ENCODE data around the gene SEC16A.
A peak's percentile ranks its signal among the peaks of the same experiment; 100 is the strongest.
"Not testable (repeated sequence)": the region's sequence is repeated elsewhere in the genome, so short reads cannot be mapped to it uniquely, and the experiment has no call there.

Gene SEC16A

DNA sequence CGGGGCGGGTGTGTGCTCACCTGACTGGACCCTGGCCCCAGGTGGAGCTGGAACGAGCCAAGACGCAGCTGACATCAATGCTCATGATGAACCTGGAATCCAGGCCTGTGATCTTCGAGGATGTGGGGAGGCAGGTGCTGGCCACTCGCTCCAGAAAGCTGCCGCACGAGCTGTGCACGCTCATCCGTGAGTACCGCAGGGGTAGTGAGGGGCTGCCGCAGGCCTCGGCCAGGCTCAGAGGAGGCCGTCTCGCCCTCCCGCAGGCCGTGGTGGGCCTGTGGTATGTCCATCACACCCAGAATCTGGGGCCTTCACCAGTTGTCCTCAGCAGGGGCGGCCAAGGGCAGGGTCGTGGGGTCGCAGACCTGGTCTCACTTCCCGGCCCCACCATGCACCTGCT lies 61.0 kb downstream of the SEC16A start:
- no peak for DNase-seq

DNA sequence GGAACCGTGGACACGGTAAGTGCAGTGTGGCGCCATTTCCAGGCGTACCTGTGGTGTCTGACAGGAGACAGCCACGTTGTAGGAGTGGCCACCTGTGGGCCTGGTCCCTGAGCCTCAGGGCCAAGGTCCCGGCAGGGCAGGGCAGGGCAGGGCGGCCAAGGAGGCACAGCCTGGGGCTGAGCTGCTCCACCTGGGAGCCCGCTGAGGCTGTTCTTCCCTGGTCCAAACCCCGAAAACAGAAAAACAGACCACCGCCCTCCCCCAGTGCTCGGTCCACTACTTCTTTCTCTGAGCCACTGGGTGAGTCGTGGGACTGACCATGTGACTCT lies 63.8 kb downstream of the SEC16A start:
- no peak for DNase-seq

DNA sequence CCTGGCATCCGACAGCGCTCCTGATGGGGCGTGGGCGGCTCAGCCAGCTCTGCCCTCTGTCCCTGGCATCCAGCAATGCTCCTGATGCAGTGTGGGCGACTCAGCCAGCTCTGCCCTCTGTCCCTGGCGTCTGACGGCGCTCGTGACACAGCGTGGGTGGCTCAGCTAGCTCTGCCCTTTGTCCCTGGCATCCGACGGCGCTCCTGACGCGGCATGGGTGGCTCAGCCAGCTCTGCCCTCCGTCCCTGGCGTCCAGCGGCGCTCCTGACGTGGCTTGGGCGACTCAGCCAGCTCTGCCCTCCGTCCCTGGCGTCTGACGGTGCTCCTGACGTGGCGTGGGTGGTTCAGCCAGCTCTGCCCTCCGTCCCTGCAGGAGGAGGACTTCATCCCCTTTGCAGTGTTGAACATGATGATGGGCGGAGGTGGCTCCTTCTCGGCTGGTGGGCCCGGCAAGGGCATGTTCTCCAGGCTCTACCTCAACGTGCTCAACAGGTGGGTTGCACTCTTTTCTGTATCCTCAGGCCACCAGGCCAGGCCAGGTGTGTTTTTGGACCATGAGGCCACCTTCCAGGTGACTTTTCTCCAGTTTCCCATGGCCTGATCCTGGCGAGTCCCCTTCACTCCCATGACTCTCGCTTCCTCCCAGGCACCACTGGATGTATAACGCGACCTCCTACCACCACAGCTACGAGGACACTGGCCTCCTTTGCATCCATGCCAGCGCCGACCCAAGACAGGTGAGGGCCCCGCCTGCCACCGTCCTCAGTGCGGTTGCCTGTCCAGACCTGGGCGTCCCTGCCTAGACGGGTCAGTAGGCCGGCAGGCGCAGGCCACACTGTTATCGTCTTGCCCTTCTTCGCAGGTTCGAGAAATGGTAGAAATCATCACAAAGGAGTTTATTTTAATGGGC lies 64.4 kb downstream of the SEC16A start:
- no peak for DNase-seq

DNA sequence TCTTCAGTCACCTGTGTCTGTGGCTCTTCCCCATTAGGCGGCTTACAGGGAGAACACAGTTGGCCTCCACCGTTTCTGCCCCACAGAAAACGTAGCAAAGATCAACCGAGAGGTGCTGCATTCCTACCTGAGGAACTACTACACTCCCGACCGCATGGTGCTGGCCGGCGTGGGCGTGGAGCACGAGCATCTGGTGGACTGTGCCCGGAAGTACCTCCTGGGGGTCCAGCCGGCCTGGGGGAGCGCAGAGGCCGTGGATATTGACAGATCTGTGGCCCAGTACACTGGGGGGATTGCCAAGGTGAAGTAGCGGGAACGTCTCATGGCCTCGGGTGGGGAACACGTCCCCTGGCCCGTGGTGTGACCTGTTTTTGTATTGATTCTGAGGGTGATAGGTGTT lies 65.9 kb downstream of the SEC16A start:
- no peak for DNase-seq

DNA sequence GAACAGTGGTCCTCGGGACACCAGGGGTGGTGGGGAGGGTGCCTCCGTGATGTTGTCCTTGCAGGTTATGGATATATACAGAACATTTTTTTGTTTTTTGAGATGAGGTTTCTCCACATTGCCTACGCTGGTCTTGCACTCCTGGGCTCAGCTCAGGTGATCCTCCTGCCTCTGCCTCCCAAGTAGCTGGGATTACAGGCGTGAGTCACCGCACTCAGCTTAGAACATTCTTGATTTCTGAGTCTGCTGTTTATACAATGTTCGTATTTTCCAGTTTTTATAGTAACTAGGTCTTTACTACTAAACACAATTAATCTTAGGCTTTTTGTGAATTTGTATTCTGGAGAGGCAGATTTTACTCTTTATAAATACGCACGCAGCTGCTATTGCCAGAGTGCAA lies 66.4 kb downstream of the SEC16A start:
- DNase-seq: no peak

DNA sequence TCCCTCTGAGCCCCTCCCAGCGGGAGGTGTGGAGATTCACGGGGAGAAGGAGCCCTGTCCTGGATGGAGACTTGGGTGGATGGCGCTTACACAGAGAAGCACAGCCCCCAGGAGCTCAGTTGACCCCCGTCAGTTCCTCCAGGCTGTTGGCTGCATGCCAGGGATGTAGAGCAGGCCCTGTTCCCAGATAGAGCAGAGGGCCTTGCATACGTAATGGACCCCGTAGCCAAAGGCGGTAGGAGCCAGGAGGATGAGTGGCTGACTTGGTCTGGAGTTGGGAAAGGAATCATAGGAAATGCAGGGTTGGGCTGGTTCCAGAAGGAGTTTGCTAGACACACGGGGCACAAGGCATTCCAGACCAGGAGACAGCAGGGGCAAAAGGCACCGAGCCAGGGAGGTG lies 69.9 kb downstream of the SEC16A start:
- no peak for DNase-seq

DNA sequence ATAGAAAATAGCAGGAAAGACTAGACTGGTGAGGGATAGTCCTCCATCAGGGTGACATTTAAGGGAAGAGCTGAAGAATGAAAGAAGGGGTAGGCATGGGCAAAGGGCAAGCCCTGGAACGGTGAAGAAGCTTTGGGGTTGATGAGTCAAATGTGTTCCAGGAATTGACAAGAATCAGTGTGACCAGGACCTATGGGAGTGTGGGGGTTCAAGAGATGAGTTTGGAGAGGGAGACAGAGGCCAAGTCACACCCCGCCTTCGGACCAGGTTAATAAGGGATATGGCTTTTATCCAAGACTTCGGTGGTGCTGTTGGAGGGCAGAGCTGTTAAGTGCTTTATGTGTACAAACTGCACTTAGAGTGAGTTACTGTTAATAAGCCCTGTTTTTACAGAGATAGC lies 71.5 kb downstream of the SEC16A start:
- no peak for DNase-seq

DNA sequence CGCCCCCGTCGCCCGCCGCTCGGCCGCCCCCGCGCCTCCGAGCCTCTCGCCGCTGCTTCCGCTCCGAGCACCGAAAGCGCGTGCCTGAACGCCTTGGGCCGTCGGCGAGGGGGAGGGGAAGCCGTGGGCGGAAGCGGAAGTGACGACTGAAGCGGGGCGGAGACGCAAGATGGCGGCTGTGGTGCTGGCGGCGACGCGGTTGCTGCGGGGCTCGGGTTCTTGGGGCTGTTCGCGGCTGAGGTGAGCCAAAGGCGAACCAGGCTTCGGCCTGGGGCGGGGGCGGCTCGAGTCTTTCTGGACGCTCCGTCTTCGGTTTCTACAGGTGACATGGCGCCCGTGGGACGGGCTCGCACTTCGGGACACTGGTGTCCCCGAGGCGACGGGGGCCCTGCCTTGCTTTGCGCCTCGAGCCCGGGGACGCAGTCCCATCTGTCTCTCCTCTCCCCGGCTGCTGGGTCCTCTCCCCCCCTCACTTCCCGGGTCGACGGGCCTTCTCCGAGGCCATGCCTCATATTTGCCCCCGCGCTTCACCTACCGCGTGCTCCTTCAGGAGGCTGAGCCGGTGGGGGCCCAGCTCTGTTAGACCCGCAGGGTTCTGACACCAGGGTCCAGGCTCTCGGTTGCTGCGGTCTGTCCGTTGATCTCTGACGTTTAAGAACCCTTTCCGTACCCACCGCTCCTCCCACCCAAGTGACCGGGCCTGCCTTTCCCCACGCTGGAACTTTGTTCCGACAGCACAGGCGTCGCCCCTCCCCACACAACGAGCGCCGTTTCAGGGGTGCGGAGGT lies 72.1 kb downstream of the SEC16A start, which contains the start of the genes ENTR1 and PMPCA:
ENTR1 (minus strand) TSS at position 115 of the 788 bp plus-strand sequence. CDS start 217 bp downstream, outside the sequence.
PMPCA (plus strand) TSS at position 159 of the 788 bp plus-strand sequence; CDS start at position 170, 11 bp downstream.
- peak; percentile 34 to 56 for DNase-seq

DNA sequence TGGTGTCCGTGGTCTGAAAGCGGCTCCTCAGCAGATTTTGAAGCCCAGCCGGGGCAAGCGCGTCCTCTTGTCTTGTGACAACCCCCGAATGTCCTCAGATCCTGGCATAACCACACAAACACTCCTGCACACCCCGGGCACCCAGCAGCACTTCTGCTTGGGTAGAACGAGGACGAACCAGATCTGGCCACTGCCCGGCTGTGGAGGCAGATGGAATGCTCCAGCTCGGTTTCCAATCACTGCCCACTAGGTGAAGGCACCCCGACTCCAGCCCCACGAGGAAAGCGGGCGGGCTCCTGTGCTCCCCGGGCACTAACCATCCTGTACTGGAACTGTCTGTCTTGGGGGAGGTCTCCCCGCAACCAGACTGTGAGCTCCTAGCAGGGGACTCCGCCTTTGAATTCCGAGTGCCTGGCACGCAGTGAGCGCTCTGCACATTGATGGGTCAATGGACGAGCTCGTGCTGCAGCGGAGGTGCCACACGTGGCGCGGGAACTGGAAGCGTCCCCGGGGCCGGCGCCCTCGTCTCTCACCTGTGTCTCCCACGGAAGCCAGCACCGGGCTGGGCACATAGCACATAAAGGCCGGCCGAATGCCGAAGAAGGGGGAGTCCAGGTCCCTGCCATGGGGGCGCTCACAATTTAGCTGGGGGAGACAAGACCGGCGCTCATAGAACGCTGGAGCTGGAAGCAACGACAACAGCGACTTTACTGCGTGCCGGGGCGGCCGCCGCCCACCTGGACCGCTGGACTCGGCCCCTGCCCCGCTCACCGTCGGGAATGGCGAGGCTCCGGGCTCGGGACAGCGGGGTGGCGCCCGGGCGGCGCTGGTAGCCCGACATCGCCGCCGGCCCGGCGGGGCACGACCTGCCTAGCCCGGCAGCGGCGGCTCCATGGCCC lies 73.0 kb downstream of the SEC16A start:
- DNase-seq: no peak

DNA sequence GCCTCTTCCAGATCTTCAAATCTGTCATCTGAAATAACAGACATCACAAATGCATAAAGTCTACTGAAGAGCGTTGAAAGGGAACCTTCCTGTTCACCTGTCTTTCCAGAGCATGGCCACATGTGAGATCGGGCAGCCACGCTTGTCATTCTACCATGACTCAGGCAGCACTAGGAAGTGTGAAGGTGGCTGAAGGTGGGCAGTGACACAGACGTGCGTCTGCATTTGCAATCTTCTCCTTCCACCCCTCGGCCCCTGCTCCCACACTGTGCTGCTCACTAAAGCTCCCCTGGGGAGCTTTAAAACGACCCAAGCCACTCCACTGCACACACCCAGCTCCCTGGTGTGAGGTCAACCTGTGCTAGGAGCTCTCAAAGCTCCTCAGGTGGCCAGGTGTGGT lies 74.9 kb downstream of the SEC16A start:
- no peak for DNase-seq

DNA sequence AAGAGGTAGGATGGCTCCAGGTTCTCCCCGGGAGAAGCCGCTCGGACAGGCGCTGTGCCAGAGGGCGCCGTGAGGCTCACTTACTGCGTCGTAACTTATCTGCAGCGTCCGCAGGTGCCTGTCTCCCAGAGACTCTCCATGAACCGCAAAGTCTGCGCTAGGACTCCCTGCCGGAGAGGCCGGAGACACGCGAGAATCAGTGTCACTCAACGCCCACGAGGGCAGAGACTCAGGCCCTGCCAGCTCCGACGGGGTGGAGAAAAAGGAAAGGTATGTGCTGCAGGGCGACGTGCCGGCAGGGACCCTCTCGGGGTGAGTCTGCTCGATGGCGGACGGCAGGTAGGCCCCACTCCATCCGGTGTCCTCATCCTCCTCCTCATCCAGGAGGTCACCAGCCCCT lies 75.8 kb downstream of the SEC16A start:
- DNase-seq: not testable (repeated sequence)

DNA sequence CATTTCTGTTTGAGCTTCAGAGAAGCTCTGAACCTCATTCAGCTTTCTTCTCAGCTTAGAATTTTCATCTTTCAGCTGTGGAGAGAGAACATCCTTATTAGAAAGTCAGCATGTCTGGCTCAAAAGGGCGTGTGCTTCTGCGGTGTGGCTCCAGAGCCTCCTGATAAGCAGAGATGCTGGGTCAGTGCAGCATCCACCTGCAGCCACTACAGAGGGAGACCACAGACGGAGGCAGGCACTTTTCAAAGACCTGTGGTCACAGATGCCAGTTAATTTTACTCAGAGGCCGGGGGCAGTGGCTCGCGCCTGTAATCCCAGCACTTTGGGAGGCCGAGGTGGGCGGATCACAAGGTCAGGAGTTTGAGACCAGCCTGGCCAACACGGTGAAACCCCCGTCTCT lies 76.9 kb downstream of the SEC16A start:
- DNase-seq: not testable (repeated sequence)

DNA sequence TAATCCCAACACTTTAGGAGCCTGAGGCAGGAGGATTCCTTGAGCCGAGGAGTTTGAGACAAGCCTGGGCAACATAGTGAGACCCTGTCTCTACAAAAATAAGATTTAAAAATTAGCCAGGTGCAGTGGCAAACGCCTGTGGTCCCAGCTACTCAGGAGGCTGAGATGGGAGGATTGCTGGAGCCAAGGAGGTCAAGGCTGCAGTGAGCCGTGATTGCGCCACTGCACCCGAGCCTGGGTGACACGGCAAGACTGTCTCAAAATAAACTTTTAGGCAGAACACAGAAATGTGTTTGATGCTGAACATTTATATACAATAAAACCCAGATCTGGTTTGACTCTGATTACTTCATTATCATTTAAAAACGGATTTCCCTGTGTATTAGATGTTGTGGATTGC lies 77.4 kb downstream of the SEC16A start:
- DNase-seq: no peak

DNA sequence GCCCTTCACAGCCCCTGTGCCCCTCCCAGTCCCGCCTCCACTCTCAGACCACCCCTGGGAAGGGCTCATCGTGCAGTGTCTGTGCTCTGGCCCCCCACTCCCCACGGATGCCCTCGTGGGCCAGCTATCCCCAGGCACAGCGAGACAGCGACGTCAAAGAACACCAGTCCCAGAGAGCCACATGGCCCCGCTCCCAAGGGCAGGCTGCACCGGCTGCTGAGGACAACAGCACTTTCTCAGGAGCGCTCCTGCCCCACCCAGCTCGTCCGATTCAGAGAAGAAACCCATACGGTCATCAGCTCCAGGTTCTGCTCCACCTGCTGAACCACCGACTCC lies 78.1 kb downstream of the SEC16A start:
- no peak for DNase-seq

DNA sequence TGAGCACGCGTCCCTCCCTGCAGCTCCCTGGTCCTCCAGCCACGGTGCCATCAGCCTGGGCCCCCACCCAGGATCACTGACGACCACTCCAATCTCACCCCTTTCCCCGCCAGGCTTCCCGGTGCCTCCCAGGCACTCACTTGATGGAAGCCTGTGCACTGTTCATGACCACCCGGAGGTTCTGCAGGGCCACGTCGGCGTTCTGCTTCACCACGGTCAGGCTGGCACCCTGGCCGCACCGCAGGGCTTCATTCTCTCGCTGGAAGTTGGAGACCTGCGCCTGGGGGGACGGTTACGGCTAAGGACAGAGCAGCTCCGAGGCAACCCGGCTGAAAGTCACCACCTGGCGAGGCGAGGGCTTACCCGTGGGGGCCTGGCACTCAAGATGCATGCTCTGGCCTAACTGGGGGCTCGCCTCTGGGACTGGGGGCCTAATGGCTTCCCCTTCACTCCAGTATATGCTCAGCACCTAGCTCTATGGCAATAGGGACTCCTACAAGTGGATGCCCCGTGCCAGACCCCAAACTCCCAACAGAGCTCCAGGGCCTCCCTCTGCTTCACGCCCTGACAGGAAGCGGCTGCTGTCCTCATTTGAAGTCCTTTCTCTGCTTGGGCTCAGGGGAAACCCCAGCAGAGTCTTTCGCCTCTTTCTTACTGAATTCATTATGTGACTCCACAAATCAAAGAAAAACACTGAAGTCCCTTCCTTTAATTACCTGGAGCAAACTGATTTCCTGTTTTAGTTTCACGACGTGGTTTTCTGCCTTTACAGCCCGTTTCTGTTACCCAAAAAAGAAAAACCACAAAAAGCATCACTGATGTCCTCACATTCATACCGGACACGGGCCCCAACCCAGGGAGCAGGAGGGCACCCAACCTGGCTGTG lies 78.7 kb downstream of the SEC16A start:
- DNase-seq: no peak

DNA sequence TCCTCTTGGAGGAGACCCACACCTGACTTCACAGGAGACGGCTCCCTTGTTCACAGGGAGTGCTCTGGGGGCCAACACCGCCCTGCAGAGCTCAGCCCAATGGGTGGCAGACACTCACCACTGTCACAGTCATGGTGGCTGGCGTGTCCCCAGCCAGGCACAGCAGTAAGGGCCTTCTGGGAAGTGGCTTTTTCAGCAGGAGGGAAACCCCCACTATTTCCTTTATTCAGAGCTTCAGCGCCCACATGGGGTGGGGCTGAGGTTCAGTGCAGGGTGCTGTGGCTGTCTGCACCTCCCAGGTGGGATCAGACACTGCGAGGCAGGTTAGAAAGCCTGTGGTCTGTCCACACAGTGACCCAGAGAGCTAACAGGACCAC lies 79.3 kb downstream of the SEC16A start:
- DNase-seq: no peak

DNA sequence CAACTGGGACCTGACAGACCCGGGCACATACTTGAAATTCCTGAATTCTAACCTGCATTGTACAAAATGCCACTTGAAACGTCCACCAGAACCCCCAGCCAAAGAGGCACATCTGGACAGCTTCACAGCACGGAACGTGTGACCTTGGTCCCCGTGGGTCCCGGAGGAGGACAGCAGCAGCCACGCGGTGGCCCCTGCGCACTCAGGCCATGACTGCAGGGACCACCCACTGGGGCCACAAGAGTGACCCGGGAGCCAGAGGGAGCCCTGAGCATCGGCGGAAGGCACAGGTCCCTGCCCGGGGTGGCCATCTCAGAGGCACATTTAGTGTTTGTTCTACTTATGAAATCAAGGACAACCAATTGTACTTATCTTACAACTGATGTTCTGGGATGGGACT lies 80.8 kb downstream of the SEC16A start:
- no peak for DNase-seq

DNA sequence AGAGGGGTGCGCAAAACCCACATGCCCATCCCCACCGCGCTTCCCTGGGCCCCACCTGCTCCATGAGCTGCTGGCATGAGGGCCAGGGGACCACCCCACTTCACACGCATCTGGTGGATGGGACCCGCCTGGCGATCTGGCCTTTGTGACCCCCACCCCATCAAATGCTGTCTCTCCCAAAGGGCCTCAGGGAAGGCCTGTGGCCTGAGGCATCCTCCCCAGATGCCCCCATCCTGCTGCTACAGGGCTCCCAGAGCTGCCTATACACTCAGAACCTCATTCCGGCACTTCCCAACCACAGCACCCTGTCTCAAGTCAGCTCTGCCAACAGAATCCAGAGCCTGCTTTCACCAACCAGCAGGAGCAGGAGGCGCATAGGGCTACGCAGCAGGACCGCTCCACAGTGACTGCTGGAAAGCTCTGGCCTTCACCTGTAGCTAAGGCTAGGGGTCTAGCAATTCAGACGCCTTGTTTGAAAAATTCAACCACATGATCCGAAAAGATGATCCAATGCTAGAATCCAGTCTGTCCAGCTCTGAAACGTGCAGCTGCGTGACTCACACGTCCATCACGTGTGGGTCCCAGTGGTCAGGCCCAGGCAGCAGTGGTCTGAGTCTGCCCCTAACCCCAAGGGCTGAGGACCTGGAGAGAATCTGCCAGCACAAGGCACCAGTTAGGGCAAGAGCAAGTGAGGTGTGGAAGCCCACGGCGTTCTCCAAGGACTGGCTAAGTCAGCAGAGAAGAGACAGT lies 81.5 kb downstream of the SEC16A start:
- no peak for DNase-seq

DNA sequence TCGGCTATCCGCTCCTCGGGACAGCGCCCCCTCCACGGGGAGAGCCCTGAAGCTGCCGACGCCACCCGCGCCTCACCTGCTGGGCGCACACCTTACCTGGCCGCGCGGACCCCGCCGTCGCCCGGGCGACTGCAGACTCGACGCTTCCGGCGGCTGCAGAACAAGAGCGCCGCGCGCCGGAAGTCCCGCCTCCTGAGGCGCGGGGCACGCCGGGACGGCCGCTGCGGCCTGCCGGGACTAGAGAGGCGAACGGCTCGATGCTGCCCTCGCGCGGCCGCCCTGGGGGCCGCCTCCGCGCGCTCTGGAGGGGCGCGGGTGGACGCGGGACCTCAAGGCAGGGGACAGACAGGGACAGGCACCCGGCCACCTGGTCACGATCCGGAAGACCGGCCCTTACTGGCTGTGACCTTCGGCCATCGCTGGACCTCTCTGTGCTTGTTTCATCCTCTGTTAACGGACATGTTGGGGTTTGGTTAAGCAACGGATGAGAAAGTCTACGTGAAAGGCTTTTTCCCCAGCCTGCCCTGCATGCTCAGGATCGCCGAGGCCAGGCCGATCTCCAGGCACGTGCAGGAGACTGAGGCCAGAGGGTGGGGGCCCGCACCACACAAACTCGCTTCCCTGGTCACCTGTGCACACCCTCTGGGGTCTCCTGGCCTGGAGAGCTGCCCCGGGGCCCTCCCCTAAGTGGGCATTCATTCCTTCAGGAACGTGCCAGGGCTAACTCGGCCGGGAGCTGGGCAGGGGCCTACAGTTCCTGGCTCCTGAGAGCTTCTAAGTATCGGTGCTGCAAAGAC lies 82.6 kb downstream of the SEC16A start, which contains the start of gene SNAPC4:
SNAPC4 (minus strand) TSS at position 133 of the 797 bp plus-strand sequence. CDS start 1,742 bp downstream, outside the sequence.
- peak; percentile 45 to 67 for DNase-seq

Data from NCI-H187 (cell line).